Activated CD8-positive, alpha-beta T cell treated with anti-CD3 and anti-CD28 coated beads for 36 hours (primary cell): ENCODE data around the gene LBX1. TPM values are rescaled to one million over a fixed set of nuclear protein-coding genes. Genes with fewer than 3 reads are reported as not detected.
A peak's percentile ranks its signal among the peaks of the same experiment; 100 is the strongest.

ENCODE experiments used
- ATAC-seq: fragments of 200-7000 bp; cut with Tn5 transposase; one replicate; pipeline ENCODE4 v1.10.0; 2021; ENCODE audit warnings: mild to moderate bottlenecking, moderate library complexity
- CTCF ChIA-PET: fragments of 350-600 bp; sonication (Branson Sonifier 250); formaldehyde crosslinking; loops from one replicate; lab custom pipeline; 2021; ENCODE audit warnings: antibody characterized with exemption; lab: Charles Lee
- POLR2A ChIA-PET: fragments of 350-600 bp; sonication (Branson Sonifier 250); formaldehyde crosslinking; loops from one replicate; lab custom pipeline; 2021; ENCODE audit warnings: antibody characterized with exemption; lab: Charles Lee
- DNase-seq: peaks from one replicate; pipeline ENCODE4 v3.0.0-alpha.2; 2020
- H3K27ac Mint-ChIP-seq: one replicate; pipeline ENCODE4 v1.8.0; 2021; ENCODE audit warnings: mild to moderate bottlenecking, mixed read lengths
- H3K27me3 Mint-ChIP-seq: one replicate; pipeline ENCODE4 v1.8.0; 2021; ENCODE audit warnings: mixed read lengths
- H3K36me3 Mint-ChIP-seq: one replicate; pipeline ENCODE4 v1.8.0; 2021; ENCODE audit warnings: low read depth, mixed read lengths
- H3K4me1 Mint-ChIP-seq: one replicate; pipeline ENCODE4 v1.8.0; 2021; ENCODE audit warnings: low read depth, mixed read lengths
- H3K4me3 Mint-ChIP-seq: one replicate; pipeline ENCODE4 v1.8.0; 2021; ENCODE audit warnings: mild to moderate bottlenecking, moderate library complexity, mixed read lengths
- H3K9me3 Mint-ChIP-seq: one replicate; pipeline ENCODE4 v1.8.0; 2021; ENCODE audit warnings: mixed read lengths
- CTCF ChIP-seq: fragments of 200-600 bp; IDR thresholded peaks from one replicate; pipeline ENCODE4 v1.8.0; 2022; ENCODE audit warnings: antibody characterized with exemption, mild to moderate bottlenecking
- intact Hi-C: fragments of 100-400 bp; cut with micrococcal nuclease; formaldehyde crosslinking; loops from one replicate; pipeline ENCODE4 v1.10.0; 2022
- total RNA-seq, 2 experiments: library from RNA; stranded (reverse); gene quantifications; one replicate each; pipeline ENCODE4 v1.2.3, GENCODE V29; 2021

LBX1 gene
- total RNA-seq, 2 experiments from 2014 or later, result not detected

DNA sequence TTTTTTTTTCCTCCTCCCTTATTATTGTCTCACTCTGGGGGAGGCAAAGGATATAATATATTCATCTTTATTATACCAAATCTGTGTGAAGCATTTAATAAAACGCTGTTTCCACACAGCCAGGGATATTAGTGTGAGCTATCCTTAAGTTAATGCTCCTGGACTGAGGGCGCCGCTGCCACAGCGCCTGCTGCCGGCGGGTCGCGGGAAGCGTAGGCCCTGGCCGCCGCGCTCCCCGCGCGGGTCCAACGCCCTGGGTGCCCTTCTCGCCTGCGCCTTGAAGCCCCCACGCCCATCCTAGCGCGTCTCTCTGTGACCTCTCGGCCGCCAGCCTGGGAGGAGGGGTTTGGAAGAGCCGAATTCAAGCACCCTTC, 9.5 kb upstream of the LBX1 start:
- TF ChIP-seq CTCF, result peak; percentile 70
- POLR2A ChIA-PET, result no interaction called here
- Mint-ChIP-seq H3K36me3 (no peaks in the 10 kb centered on the region), H3K4me1 (peaks cover 16% of the 10 kb centered on the region), H3K4me3 (no peak overlapping the region), H3K27ac (no peak overlapping the region), H3K27me3 (peaks cover 72% of the 10 kb centered on the region), H3K9me3 (no peaks in the 10 kb centered on the region)
- intact Hi-C loops, result loop anchor here (10.0 kb wide), 1 partner anchor 414 kb away; no protein-coding TSS in a partner anchor
- ATAC-seq, result peak; percentile 80
- no peak for DNase-seq
- CTCF ChIA-PET, result interaction anchor here (0.5 to 10.8 kb wide), 22 partner anchors 12 to 432 kb away, joined by 3 to 105 read pairs (median 4); no protein-coding TSS in a partner anchor

- no peak for TF ChIP-seq CTCF
- no peaks in the 10 kb centered on the region for H3K36me3 Mint-ChIP-seq
- POLR2A ChIA-PET, result interaction anchor here (1.2 to 1.3 kb wide), 2 partner anchors 10 to 24 kb away, joined by 3 to 4 read pairs; partner anchors contain the start of gene LBX1
- H3K4me1 Mint-ChIP-seq, result peaks cover 16% of the 10 kb centered on the region
- peaks cover 74% of the 10 kb centered on the region for H3K27me3 Mint-ChIP-seq
- intact Hi-C loops, result loop anchor here (10.0 kb wide), 1 partner anchor 413 kb away; no protein-coding TSS in a partner anchor
- ATAC-seq (no peak), DNase-seq (no peak)
- H3K9me3 Mint-ChIP-seq, result no peaks in the 10 kb centered on the region
- CTCF ChIA-PET, result interaction anchor here (0.5 to 10.8 kb wide), 21 partner anchors 11 to 432 kb away, joined by 3 to 105 read pairs (median 4); no protein-coding TSS in a partner anchor
- no peak overlapping the region for H3K4me3 Mint-ChIP-seq
- H3K27ac Mint-ChIP-seq, result no peak overlapping the region
Observed at GRCh38 chr10:101237982-101238731, 8.9 kb upstream of the LBX1 start.

DNA sequence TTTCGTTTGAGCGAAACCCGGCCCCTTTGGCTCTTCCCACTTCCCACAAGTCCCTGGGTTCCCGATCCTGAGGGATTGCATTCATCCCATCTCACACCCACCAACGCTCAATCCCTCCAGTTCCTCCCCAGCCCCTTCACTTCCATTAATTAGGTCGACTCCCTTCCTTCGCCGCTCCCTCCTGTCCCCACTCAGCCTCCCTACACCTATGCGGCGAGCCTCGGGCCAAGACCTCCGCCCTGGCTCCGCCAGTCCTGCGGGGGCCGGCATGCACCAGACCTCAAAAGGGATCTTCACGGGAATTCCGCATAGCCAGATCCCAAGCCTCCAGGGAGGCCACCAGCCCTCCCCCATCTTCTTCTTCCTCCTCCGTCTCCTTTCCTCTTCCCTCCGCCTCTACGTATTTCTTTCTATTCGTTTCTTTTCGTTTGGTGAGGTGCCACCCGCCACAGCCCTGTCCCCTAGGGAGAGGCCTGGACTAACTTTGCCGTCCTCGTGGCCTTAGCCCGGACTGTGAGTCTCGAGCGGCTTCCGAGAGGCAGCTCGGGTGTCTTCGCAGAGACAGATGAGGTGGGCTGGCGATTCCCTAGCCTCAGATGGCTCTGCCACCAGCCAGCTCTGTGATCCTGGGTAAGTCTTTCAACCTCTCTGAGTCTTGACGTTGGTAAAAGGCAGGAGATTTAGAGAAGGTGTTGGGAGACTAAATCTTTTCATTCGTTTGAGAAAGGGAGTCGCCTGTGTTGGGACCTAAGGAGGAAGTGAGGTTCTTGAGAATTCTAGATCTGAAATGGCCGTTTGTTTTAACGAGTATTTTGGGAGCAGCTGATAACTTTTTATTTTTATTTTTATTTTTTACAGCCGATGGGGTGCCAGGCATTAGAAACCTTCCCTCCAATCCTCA, 8.1 kb upstream of the LBX1 start:
- no peak overlapping the region for H3K4me3 Mint-ChIP-seq
- H3K36me3 Mint-ChIP-seq, result no peaks in the 10 kb centered on the region
- no peaks in the 10 kb centered on the region for H3K9me3 Mint-ChIP-seq
- H3K27me3 Mint-ChIP-seq, result peaks cover 75% of the 10 kb centered on the region
- DNase-seq (no peak), ATAC-seq (no peak)
- CTCF ChIA-PET, result interaction anchor here (1.0 to 10.8 kb wide), 10 partner anchors 11 to 333 kb away, joined by 3 to 105 read pairs (median 6); no protein-coding TSS in a partner anchor
- TF ChIP-seq CTCF, result no peak
- intact Hi-C loops, result loop anchor here (10.0 kb wide), 1 partner anchor 413 kb away; no protein-coding TSS in a partner anchor
- H3K27ac Mint-ChIP-seq, result no peak overlapping the region
- H3K4me1 Mint-ChIP-seq, result peaks cover 16% of the 10 kb centered on the region
- POLR2A ChIA-PET, result interaction anchor here (1.2 to 1.3 kb wide), 2 partner anchors 9 to 23 kb away, joined by 3 to 4 read pairs; partner anchors contain the start of gene LBX1

- H3K4me3 Mint-ChIP-seq, result no peak overlapping the region
- POLR2A ChIA-PET, result interaction anchor here (1.5 kb wide), 1 partner anchor 9 kb away, joined by 4 read pairs; no protein-coding TSS in a partner anchor
- DNase-seq, result no peak
Observed at GRCh38 chr10:101236376-101237080, 7.3 kb upstream of the LBX1 start.

More at GRCh38 chr10:101236376-101237080, 7.3 kb upstream of the LBX1 start:
- Mint-ChIP-seq H3K4me1 (peaks cover 16% of the 10 kb centered on the region), H3K9me3 (no peaks in the 10 kb centered on the region), H3K36me3 (no peaks in the 10 kb centered on the region), H3K27ac (no peak overlapping the region), H3K27me3 (peaks cover 83% of the 10 kb centered on the region)
- intact Hi-C loops, result loop anchor here (10.0 kb wide), 1 partner anchor 412 kb away; no protein-coding TSS in a partner anchor
- no peak for ATAC-seq
- no peak for TF ChIP-seq CTCF
- CTCF ChIA-PET, result interaction anchor here (0.7 to 10.8 kb wide), 4 partner anchors 22 to 210 kb away, joined by 3 to 105 read pairs (median 4); no protein-coding TSS in a partner anchor
